Choroid plexus epithelial cell (primary cell): ENCODE data around the gene CYLC1.
A peak's percentile ranks its signal among the peaks of the same experiment; 100 is the strongest.

Experiments used
- DNase-seq: peaks from one replicate; pipeline ENCODE4 v3.0.0-alpha.2; 2010; ENCODE audit warnings: low read depth
- H3K4me3 ChIP-seq: 2 replicates; pipeline ENCODE4 v1.5.1; 2011; ENCODE audit warnings: low read depth, mild to moderate bottlenecking, control low read depth, low read length, moderate library complexity
- TF ChIP-seq, protein P1 (sequence below): conservative IDR thresholded peaks from 2 replicates; pipeline ENCODE4 v1.5.1; 2011; ENCODE audit warnings: low read depth, mild to moderate bottlenecking, control low read depth, inconsistent platforms, low read length, moderate library complexity

CYLC1 gene

DNA sequence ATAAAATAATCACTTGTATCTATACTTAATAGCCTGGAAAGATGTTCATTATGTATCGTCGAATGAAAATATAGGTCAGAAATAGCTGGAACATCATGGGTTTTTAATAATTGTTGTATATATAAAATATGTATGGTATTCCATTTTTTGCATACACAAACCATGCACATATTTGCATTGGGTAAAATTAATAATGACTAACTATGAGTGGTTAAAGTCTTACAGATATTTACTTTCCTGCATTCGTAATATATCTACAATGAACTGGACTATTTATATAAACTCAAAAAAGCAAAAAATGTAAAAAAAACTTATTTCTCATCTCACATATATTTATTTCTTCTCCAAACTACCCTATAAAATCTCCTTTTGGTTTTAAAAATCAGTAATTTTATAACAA is 46.0 kb downstream of the CYLC1 start:
- TF ChIP-seq, protein P1, sequence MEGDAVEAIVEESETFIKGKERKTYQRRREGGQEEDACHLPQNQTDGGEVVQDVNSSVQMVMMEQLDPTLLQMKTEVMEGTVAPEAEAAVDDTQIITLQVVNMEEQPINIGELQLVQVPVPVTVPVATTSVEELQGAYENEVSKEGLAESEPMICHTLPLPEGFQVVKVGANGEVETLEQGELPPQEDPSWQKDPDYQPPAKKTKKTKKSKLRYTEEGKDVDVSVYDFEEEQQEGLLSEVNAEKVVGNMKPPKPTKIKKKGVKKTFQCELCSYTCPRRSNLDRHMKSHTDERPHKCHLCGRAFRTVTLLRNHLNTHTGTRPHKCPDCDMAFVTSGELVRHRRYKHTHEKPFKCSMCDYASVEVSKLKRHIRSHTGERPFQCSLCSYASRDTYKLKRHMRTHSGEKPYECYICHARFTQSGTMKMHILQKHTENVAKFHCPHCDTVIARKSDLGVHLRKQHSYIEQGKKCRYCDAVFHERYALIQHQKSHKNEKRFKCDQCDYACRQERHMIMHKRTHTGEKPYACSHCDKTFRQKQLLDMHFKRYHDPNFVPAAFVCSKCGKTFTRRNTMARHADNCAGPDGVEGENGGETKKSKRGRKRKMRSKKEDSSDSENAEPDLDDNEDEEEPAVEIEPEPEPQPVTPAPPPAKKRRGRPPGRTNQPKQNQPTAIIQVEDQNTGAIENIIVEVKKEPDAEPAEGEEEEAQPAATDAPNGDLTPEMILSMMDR = no peak
- no peak for DNase-seq
- no peak overlapping the region for H3K4me3 ChIP-seq

DNA sequence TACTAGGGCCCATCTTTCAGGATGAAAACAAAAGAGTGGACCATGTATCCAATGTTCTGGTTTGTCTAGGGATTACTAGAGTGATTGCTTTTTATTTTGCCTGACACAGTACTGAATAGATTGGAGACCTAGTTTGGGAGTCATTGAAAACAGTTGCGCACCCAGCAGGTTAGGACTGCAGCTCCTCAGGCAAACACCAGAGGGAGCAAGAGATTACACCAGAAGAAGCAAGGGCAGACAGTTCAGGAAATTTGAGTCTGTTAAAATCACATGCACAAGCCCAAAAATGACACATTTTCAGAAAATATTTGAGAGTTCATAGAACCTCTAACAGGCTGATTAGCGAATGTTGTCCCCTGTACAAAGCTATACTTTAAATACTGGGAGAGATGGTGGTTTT is 55.6 kb downstream of the CYLC1 start:
- no peak overlapping the region for H3K4me3 ChIP-seq
- peak; percentile 0 for DNase-seq
- TF ChIP-seq, protein P1 = peak; percentile 32

DNA sequence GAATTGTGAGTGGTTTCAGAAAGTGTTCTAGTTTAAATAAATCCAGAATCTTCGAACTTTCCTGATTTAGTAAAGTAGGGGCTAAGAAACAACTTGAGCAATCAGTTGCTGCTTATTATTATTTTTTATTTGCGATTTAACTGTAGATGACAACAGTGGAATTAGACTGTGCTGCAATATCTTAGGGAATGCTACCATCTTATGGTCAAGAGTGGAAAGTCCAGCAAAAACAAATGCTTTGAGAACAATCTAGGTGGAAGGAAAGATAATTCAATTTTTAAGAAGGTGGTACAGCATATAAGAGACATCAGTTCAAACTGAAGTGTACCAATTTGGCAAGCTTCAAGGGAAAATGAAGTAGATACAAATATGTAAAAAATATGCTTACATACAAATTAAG is 73.3 kb downstream of the CYLC1 start:
- DNase-seq = no peak
- TF ChIP-seq, protein P1 = no peak
- H3K4me3 ChIP-seq = no peak overlapping the region
